ENCODE measurements around the gene PDE8B. TPM values are rescaled to one million over a fixed set of nuclear protein-coding genes. Genes with fewer than 3 reads are reported as not detected.

The PDE8B gene
- total RNA-seq, 1 donor from 2014 or later: 0.12 TPM

DNA sequence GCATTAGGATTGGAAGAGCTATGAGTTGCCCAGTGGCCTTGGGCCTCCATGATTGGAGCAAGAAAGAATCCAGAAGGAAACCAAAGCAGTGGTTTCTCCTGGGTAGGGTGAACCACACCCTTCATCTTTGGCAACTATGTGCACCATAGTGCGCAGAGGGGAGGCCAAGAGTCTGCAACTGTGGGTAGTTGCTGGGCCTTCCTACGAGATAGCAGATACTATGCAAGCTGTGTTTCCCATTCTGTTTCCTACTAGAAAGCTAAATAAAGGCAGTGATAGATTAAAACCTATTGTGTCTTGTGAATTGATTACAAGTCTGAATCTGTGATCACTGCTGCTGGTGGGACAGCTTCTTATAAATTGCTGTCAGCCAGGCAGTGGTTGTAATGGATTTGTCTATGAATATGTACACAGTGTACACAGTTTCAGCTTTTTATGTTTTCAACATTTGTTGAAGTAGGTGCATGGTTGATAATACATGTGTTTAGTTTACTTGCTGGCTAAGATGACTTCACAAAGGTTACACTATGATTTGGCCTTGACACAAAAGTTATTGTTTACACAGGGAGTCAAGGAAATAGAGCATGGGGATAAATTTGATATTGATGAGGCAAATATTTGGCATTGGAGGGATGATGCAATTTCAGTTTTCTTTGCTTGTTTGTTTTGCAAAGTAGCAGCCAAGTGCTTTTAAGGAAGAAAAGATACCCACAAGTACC, 23.7 kb upstream of the PDE8B start:
- DNase-seq (ENCODE audit: extremely low read depth, low read depth, low spot score): no peak

DNA sequence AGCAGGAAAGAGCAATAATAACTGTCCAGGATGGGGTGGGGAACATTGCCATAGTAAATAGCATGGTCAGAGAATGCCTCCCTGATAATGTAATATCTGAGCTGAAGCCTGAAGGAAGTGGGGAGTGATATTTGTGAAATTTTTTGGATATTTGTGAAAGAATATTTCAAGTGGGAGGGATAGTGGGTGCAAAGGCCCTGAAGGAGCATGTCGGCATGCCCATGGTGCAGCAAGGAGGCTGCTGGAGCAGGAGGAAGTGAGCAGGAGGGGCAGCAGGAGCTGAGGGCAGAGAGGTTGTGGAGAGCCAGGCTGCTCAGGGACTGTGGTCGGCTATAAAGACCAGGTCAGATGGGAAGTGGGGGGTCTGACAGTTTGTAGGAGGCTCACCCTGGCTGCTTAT, 21.1 kb upstream of the PDE8B start:
- DNase-seq (ENCODE audit: extremely low read depth, low read depth, low spot score): no peak

DNA sequence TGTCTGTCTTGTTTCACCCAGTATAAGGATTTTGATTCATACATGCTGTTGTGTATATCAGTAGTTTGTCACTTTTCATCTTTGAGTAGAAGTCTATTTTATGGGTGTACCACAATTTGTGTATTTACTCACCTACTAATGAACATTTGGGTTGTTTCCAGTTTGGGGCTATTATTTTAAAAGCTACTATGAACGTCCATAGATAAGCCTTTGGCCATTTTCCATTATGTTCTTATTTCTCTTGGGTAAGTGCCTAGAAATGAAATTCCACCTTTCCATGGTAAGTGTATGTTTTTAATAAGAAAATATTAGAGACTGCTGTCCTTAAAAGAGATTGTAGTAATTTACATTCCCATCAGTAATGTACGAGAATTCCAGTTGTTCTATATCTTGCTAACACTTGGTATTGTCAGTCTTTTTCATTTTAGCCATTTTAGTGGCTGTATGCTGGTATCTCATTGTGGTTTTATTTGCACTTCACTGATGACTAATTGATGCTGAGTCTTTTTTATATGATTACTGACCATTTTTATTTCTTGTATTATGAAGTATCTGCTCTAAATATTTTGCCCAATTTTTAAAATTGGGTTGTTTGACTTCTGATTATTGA, 17.9 kb upstream of the PDE8B start:
- DNase-seq (ENCODE audit: extremely low read depth, low read depth, low spot score): no peak

DNA sequence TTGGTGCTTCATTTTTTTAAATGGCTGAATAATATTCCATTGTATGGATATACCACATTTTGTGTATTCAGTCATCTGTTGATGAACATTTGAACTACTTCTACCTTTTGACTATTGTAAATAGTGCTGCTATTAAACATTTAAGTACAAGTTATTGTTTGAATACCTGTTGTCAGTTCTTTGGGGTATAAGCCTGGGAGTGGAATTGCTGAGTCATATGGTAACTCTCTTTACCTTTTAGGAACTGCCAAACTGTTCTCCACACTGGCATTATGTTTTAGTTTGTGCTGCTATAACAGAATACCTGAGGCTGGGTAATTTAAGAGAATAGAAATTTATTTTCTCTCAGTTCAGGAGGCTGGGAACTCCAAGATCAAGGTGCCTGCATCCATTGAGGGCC, 15.7 kb upstream of the PDE8B start:
- no peak for DNase-seq (ENCODE audit: extremely low read depth, low read depth, low spot score)

DNA sequence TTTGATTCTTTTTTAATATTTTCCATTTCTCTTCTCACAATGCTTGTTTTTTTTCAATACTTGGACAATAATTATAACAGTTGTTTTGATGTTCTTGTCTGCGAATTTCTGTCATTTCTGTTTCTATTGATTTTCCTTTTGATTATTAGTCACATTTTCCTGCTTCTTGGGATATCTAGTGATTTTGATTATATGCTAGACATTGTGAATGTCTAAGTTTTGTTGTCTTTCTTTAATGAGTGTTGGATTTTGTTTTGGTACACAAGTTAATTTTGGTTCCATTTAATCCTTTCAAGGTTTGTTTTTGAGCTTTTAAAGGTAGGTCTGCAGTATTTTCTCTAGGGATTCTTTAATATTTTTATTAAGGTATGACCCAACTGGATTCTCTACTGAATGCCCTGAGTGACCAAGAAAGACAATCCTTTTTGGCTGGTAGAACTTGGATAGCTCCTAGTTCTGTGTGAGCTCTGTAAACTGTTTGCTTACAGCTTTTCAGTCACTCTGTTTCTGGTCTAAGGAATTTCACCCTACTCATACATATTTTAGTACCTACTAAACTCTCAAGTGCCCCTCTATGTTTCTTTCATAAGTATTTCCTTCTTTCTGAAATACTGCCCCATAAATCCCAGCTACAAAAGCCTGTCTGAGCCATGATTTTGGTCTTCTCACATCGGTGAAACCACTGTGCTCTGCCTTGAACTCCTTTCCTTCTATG, 12.5 kb upstream of the PDE8B start:
- DNase-seq (ENCODE audit: extremely low read depth, low read depth, low spot score): no peak

DNA sequence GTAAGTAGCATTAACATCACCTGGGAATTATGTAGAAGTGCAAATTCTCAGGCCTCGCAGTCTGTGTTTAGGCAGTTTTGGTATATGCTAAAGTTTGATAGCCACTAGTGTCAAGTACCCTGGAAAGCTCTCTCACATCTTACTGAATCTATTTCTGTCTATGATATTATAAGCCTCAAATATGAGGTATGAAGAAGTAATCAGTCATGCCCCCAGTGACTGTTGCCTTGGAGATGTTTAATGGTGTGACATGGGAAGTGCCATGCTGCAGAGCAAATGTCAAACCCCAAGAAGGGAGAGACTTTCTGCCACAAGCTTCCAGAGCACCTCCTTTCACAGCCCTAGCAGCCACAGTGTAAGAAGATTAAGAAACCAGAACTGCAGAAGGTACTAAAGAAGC, 9.8 kb upstream of the PDE8B start:
- no peak for DNase-seq (ENCODE audit: extremely low read depth, low read depth, low spot score)

DNA sequence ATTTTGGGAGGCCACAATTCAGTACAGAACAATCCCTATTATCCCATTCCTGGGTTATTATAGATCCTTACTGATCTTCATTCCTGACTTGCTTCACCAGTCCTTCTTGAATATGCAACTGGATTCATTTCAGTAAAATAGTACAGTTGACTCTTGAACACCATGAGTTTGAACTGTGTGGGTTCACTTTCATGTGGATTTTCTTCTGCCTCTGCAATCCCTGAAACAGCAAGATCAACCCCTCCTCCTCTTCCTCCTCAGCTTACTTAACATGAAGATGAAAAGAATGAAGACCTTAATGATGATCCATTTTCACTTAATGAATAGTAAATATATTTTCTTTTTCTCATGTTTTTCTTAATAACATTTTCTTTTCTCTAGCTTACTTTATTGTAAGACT, 8.3 kb upstream of the PDE8B start:
- no peak for DNase-seq (ENCODE audit: extremely low read depth, low read depth, low spot score)

DNA sequence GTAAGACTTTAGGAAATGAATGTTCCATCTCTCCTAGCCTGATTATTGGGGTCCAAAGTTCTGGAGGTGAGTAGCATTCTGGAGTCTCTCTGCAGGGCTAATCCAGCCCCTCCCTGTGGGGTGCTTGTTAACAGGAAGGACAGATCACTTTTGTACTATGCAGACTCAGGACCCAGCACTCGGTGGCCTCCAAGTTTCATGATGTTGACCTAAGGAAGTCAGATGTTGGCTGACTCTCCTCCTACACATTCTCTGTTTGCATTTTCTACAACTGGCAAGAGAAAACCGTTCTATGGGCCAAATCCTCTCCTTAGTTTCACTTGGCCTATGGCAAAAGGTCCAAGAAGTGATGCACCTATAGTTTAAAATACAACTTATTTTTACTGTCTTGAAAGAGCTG, 5.5 kb upstream of the PDE8B start:
- DNase-seq (ENCODE audit: extremely low read depth, low read depth, low spot score): no peak

DNA sequence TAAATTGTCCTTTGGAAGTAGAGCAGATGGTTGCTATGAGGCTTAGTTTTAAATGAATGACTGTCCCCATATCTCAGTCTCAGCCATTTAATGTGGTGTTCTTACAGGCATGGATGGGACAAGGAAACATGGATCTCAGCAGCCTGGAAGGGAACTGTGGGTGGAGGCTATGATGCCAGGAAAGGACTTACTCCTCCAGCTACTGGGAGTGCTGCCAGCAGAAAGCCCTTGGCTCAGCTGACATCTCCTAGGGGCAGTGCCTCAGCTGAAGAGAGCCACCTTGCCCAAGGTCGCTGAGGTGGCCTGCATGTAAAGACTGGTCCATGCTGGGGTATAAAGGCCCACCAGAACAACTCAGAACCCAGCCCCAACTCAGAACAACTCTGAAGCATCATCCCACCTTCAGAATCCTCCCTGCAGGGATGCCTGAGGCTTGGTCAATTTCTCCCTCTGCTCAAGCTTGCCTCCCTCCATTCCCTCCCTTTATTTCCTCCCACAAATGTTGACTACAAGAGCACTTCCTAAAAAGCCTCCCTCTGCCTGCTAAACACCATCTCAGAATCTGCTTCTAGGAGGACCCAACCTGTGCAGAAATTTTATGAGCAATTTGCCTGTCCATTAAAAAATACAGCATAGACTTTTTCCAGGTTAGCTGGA, 1.8 kb upstream of the PDE8B start:
- no peak for DNase-seq (ENCODE audit: extremely low read depth, low read depth, low spot score)

DNA sequence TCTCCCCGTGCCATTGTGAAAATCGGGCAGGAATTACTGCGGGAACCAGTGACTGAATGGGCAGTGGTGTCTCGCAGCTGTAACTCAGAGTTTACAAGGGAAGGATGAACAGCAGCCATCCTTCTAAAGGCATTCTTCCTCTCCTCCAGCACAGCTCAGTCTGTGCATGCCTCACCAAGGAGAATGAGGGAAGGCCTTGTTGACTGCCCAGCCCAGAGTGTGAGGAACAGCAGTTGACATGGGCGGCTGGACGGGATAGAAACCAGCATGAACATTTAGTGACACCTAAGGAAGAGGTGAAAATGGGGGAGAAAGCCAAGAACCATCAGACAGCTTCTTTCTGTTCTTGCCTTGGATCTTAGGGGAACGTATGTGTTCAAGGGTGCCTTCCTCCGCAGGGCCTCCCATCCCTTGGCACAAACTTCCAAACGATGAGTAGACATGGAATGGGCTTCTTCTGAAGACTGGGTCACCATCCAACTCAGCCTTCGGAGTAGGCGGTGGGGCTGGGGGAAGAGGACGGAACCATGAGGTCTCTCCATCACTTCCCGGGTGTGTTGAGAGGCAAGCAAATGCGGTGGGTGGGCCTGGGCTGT, 887 bp upstream of the PDE8B start:
- DNase-seq (ENCODE audit: extremely low read depth, low read depth, low spot score): no peak

DNA sequence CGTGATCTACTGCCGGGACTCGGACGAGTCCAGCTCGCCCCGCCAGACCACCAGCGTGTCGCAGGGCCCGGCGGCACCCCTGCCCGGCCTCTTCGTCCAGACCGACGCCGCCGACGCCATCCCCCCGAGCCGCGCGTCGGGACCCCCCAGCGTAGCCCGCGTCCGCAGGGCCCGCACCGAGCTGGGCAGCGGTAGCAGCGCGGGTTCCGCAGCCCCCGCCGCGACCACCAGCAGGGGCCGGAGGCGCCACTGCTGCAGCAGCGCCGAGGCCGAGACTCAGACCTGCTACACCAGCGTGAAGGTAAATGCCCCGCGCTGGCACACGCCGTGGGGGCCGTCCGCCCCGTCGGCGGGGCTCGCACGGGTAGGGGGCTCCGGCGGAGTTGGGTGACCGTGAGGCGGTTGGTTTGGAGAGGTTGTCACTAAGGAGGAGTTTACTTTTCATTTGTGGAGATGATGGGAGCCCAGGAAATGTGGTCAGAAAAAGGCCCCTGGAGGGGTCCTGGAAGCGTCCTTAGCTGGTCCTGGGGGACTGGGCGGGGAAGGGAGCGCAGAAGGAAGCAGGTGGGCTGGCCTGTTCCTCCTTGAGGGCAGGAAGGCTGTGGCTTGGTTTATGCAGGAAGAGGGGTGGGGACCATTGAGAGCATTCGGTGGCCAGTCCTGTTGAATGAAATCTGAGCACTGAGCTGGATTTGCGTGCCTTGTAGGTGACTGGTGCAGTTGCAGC, 647 bp downstream of the PDE8B start:
- no peak for DNase-seq (ENCODE audit: extremely low read depth, low read depth, low spot score)

DNA sequence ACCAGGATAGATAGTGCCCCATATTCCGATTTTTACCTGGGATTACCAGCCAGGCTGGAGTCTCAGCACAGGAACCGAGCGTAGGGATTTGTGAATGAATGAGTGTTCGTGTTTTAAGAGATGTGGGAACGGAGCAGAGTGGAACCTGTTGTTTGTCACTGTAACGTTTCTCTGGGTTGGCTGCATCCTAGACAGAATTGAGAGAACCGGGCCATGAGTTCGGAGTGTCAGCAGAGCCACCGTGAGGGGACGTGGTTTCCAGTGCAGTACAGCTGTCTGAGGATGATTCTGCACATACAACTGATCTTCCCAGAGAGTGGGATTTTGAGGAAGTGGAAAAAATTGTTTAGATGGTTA, 1.2 kb downstream of the PDE8B start:
- DNase-seq (ENCODE audit: extremely low read depth, low read depth, low spot score): no peak

DNA sequence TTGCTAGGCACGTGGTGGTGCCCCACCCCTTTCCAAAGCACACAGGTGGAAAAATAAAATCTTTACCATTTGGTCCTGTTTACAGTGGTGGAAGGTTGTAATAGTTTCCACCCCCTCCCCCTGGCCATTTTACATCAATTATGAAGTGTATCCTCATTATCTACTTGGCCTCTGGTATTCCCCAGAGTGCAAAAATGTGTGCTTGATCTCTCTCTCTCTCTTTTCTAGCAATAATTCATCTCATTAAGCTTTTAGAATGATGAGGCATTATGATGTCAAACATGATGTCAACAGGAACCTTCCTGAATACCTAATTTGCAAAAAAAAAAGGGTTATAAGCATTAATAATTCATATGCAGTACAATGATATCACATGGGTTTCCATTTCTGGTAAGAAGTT, 3.1 kb downstream of the PDE8B start:
- no peak for DNase-seq (ENCODE audit: extremely low read depth, low read depth, low spot score)

DNA sequence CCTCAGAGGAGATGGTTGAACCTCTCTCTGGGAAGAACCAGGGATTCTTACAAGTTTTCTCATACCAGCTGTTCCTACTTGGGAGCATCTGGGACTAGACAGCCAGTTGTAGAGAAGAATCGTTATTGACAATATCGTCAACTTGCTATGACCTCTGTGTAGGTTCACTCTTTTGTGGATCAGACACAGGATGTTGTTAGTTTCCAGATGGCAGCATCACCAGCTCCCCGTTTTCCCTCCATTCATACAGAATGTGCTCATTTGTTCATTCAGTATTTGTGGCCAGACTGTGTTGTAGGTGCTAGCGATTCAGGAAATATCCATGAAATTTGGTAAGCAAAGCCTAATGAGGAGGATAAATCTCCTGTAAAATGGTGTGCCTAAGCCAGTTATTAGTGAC, 3.7 kb downstream of the PDE8B start:
- DNase-seq (ENCODE audit: extremely low read depth, low read depth, low spot score): no peak

DNA sequence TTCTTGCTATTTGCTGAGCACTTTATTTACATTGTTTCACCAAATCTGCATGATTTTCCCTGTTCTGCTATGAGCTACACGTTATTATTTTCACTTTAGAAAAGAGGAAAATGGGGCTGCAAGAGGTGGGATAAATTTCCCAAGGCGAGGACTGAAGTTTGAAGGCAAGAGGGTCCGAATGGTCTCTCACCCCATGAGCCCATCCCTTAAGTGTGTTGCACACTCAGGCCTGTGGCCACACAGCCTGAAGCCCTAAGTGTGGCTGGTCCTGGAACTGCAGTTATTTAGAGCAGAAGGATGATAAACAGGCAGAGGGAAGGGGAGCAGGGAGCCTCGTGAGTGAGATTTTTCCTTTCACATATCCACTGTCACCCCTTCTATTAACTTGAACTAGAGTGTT, 7.8 kb downstream of the PDE8B start:
- DNase-seq (ENCODE audit: extremely low read depth, low read depth, low spot score): no peak

DNA sequence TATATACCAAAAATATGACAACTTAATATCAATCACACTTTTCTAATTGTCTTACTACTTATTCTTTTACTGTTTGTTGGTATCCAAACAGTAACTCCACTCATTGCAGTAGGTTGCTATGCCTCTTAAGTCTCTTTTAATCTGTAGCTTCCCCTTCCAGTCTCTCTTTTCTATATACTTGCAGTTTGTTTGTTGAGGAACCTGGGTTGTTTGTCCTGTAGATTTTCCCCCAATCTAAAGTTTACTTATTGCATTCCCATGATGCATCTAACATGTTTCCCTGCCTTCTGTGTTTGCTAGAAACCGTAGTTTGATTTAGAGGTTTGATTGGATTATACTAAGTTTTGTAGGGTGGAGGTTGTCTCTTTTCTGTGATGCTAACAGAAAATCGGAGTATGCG, 10.6 kb downstream of the PDE8B start:
- no peak for DNase-seq (ENCODE audit: extremely low read depth, low read depth, low spot score)

DNA sequence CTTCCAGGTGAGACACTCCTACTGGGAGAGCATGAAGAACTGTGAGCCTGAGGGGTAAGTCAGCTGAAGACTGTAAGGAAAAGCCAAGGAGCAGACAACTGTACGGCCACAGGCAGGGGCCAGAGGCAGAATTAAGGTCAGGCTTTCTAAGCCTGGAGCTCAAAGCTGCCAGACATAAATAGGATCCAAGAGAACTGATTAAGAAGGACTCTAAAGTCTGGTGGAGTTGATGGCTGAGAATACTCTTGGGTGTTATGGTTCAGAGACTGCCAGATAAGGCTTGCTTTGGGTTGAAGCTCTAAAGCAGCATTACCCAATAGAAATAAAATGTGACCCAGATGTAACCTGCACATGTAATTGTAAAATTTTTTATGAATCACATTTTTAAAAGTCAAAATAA, 12.2 kb downstream of the PDE8B start:
- no peak for DNase-seq (ENCODE audit: extremely low read depth, low read depth, low spot score)

DNA sequence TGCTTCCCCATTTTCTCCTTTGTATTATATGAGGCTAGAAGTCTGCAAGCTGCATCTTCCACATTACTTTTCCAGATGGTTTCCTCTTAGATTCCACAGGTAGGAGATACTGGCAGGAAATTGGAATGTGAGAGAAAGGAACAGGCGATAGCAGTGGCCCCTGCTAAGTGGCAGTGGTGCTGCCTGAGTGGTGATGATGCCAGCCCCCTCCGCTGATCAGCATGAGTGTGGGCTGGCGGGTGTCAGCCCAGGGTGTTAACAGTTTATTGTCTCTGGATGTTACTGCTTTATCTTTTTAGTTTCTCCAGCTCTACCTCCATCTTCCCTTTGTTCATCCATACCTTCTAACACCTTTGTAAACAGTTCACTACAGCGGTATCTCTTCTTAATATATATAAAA, 13.2 kb downstream of the PDE8B start:
- DNase-seq (ENCODE audit: extremely low read depth, low read depth, low spot score): no peak

DNA sequence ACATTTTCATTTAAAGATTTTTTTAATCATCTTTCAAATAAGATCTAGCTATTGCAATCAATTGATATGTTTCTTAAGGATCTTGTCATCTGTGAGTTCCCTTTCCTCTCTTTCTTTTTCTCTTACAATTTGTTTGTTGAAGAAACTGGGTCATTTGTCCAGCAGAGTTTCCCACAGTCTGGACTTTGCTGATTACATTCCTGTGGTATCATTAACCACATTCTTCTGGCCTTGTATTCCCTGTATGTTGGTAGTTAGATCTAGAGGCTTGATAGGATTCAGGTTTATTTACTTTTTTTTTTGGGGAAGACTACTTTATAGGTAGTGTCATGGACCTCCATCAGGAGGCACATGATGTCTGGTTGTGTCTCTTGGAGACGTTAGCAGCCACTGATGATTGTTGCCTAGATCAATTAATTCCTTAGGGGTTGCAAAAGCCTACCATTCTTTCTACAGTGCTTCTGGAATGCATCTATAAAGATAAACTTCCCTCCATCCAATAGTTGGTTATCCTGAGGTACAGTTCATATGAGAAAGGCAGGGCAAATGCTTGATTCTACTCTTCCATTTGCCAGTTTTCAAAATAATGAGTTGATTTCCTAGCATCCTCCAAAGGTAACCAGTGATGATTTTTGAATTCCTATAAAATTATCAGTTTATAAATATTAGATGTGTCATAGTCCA, 14.3 kb downstream of the PDE8B start:
- DNase-seq (ENCODE audit: extremely low read depth, low read depth, low spot score): no peak

DNA sequence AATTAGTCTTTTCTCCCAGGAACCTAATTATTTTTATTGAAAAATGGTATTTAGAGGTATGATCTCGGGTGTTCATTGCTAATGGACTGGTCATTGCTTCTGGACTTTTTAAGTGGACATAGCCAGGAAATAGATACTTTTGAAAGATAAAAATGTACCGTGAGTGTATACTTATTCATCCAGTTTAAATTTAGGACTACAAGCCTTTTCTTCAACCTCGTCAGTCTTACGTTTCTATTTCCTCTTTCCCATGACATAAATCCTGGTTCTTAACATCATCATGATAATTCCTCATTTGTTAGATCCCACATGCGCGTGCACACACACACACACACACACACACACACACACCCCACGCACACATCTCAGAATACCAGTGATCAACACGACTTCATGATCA, 15.1 kb downstream of the PDE8B start:
- DNase-seq (ENCODE audit: extremely low read depth, low read depth, low spot score): no peak
